ENCODE measurements around the gene TNIK.
A peak's percentile ranks its signal among the peaks of the same experiment; 100 is the strongest.
"Not testable (repeated sequence)": the region's sequence is repeated elsewhere in the genome, so short reads cannot be mapped to it uniquely, and the experiment has no call there.

Gene TNIK

GRCh38 chr3:171452328-171452727, 7.9 kb downstream of the TNIK start:
- no peak for DNase-seq (ENCODE audit: low spot score)
- H3K4me3 ChIP-seq (ENCODE audit: severe bottlenecking): no peak overlapping the region
- H3K27ac ChIP-seq (ENCODE audit: poor library complexity, severe bottlenecking): no peak overlapping the region
- H3K9me3 ChIP-seq (ENCODE audit: severe bottlenecking): no peaks in the 10 kb centered on the region
- peaks cover 6% of the 10 kb centered on the region for H3K4me1 ChIP-seq (ENCODE audit: insufficient read depth, poor library complexity, severe bottlenecking)
- H3K36me3 ChIP-seq (ENCODE audit: low read depth): no peaks in the 10 kb centered on the region
- TF ChIP-seq, protein P1, sequence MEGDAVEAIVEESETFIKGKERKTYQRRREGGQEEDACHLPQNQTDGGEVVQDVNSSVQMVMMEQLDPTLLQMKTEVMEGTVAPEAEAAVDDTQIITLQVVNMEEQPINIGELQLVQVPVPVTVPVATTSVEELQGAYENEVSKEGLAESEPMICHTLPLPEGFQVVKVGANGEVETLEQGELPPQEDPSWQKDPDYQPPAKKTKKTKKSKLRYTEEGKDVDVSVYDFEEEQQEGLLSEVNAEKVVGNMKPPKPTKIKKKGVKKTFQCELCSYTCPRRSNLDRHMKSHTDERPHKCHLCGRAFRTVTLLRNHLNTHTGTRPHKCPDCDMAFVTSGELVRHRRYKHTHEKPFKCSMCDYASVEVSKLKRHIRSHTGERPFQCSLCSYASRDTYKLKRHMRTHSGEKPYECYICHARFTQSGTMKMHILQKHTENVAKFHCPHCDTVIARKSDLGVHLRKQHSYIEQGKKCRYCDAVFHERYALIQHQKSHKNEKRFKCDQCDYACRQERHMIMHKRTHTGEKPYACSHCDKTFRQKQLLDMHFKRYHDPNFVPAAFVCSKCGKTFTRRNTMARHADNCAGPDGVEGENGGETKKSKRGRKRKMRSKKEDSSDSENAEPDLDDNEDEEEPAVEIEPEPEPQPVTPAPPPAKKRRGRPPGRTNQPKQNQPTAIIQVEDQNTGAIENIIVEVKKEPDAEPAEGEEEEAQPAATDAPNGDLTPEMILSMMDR (IDR thresholded peaks at IDR 0.05; ENCODE audit: poor library complexity, severe bottlenecking): no peak
- ATAC-seq (ENCODE audit: low read depth): no peak
- H3K27me3 ChIP-seq (ENCODE audit: insufficient read depth, poor library complexity, severe bottlenecking): no peaks in the 10 kb centered on the region

DNA sequence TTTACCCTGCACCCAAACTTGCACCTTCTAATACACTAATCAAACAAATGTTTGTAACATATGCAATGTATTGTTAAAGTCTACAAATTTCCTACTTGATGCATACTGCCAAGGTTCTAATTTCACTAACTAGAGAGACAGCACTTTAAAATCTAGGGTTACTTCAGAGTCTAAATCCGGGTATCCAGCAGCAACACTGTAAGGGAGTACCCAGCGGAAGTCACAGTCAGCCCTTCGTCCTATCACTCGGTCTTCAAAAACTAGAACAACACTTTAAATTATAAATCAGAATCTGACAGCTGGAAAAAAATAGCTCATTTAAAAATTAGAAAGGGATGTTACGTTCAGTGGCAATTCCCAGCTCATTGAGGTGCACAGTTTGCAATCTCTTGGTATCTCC, 8.3 kb downstream of the TNIK start:
- H3K4me1 ChIP-seq (ENCODE audit: insufficient read depth, poor library complexity, severe bottlenecking): peaks cover 11% of the 10 kb centered on the region
- TF ChIP-seq, protein P1 (IDR thresholded peaks at IDR 0.05; ENCODE audit: poor library complexity, severe bottlenecking): no peak
- ATAC-seq (ENCODE audit: low read depth): no peak

GRCh38 chr3:171447579-171447891, 12.7 kb downstream of the TNIK start:
- H3K9me3 ChIP-seq (ENCODE audit: severe bottlenecking); H3K4me3 ChIP-seq (ENCODE audit: severe bottlenecking); DNase-seq (ENCODE audit: low spot score); H3K27me3 ChIP-seq (ENCODE audit: insufficient read depth, poor library complexity, severe bottlenecking); H3K36me3 ChIP-seq (ENCODE audit: low read depth): not testable (repeated sequence)
- peaks cover 13% of the 10 kb centered on the region for H3K4me1 ChIP-seq (ENCODE audit: insufficient read depth, poor library complexity, severe bottlenecking)
- peak; percentile 36 for ATAC-seq (ENCODE audit: low read depth)
- peak overlapping the region; percentile 35 for H3K27ac ChIP-seq (ENCODE audit: poor library complexity, severe bottlenecking)

More for the DNA sequence above, 8.3 kb downstream of the TNIK start:
- Histone ChIP-seq H3K27ac (ENCODE audit: poor library complexity, severe bottlenecking) (no peak overlapping the region), H3K36me3 (ENCODE audit: low read depth) (no peaks in the 10 kb centered on the region), H3K4me3 (ENCODE audit: severe bottlenecking) (no peak overlapping the region), H3K9me3 (ENCODE audit: severe bottlenecking) (no peaks in the 10 kb centered on the region), H3K27me3 (ENCODE audit: insufficient read depth, poor library complexity, severe bottlenecking) (no peaks in the 10 kb centered on the region)
- DNase-seq (ENCODE audit: low spot score): no peak

- peaks cover 13% of the 10 kb centered on the region for H3K4me1 ChIP-seq (ENCODE audit: insufficient read depth, poor library complexity, severe bottlenecking)
- no peak overlapping the region for H3K4me3 ChIP-seq (ENCODE audit: severe bottlenecking)
- peak overlapping the region; percentile 35 for H3K27ac ChIP-seq (ENCODE audit: poor library complexity, severe bottlenecking)
- TF ChIP-seq, protein P1 (IDR thresholded peaks at IDR 0.05; ENCODE audit: poor library complexity, severe bottlenecking): no peak
- no peaks in the 10 kb centered on the region for H3K9me3 ChIP-seq (ENCODE audit: severe bottlenecking)
- H3K36me3 ChIP-seq (ENCODE audit: low read depth): no peaks in the 10 kb centered on the region
- DNase-seq (ENCODE audit: low spot score) (no peak), ATAC-seq (ENCODE audit: low read depth) (peak; percentile 97)
- no peaks in the 10 kb centered on the region for H3K27me3 ChIP-seq (ENCODE audit: insufficient read depth, poor library complexity, severe bottlenecking)
Observed at GRCh38 chr3:171446801-171447578, 13.2 kb downstream of the TNIK start.

DNA sequence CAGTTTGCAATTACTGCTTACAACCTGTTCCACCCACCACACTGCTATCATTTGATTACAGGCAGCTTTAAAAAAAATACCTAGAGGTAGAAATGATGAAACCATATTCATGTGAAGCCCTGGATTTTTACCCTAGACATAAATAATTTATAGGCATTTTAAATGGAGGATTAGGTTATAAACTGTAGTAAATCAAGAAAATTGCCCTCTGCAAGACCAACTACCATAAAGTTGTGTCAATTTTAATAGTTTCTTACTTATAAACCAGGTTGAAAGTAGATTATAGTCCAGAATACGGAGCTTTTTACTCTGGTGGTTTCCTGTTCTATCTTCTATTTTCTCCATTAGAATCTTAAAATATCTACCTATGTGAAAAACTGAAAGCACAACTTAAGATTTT, 13.9 kb downstream of the TNIK start:
- TF ChIP-seq, protein P1 (IDR thresholded peaks at IDR 0.05; ENCODE audit: poor library complexity, severe bottlenecking): no peak
- Histone ChIP-seq H3K27ac (ENCODE audit: poor library complexity, severe bottlenecking) (no peak overlapping the region), H3K4me3 (ENCODE audit: severe bottlenecking) (no peak overlapping the region), H3K9me3 (ENCODE audit: severe bottlenecking) (no peaks in the 10 kb centered on the region), H3K36me3 (ENCODE audit: low read depth) (no peaks in the 10 kb centered on the region), H3K4me1 (ENCODE audit: insufficient read depth, poor library complexity, severe bottlenecking) (peaks cover 16% of the 10 kb centered on the region), H3K27me3 (ENCODE audit: insufficient read depth, poor library complexity, severe bottlenecking) (no peaks in the 10 kb centered on the region)
- DNase-seq (ENCODE audit: low spot score) (no peak), ATAC-seq (ENCODE audit: low read depth) (no peak)

All from RWPE2 (cell line).